NB4 (cell line): Measurements from ENCODE around the gene RNU7-1.

Source experiments
- MAX ChIP-seq: IDR thresholded peaks from 2 replicates; pipeline ENCODE4 v1.6.1; 2011; ENCODE audit warnings: low read depth, low read length
- MYC ChIP-seq: IDR thresholded peaks from 2 replicates; pipeline ENCODE4 v1.6.1; 2011; ENCODE audit warnings: low read depth, low read length
- POLR2A ChIP-seq: IDR thresholded peaks from 2 replicates; pipeline ENCODE4 v1.6.1; 2011; ENCODE audit warnings: mild to moderate bottlenecking; ENCODE audit not compliant: insufficient read length; ENCODE audit errors: extremely low read depth
- TF ChIP-seq, protein P1 (sequence below): IDR thresholded peaks from one replicate; pipeline ENCODE4 v1.5.1; 2012; ENCODE audit warnings: low read depth, low read length

DNA sequence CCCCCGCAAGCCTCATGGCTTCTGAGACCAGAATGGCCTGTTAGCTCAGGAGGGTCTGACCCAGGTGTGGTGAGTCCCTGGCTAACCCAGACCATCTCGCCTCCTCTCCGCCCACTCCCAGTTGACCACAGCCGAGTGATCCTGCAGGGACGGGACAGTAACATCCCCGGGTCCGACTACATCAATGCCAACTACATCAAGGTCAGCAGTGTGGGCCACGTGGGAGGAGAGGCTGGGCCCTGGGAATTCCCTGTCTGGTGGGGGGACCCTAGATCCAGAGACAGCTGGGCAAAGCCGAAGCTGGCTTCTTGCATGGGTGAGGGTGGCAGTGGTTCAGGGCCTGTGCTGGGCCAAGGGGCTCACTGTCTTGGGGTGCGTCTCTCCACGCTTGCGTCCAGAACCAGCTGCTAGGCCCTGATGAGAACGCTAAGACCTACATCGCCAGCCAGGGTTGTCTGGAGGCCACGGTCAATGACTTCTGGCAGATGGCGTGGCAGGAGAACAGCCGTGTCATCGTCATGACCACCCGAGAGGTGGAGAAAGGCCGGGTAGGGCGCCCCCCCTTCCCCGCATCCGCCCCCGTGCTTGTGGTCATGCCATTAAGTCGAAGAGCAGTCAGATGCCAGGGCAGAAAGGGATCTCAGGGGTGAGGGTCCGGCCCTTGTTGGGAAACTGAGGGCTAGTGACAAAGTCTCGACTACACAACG is 12.6 kb downstream of the RNU7-1 start:
- TF ChIP-seq, protein P1, sequence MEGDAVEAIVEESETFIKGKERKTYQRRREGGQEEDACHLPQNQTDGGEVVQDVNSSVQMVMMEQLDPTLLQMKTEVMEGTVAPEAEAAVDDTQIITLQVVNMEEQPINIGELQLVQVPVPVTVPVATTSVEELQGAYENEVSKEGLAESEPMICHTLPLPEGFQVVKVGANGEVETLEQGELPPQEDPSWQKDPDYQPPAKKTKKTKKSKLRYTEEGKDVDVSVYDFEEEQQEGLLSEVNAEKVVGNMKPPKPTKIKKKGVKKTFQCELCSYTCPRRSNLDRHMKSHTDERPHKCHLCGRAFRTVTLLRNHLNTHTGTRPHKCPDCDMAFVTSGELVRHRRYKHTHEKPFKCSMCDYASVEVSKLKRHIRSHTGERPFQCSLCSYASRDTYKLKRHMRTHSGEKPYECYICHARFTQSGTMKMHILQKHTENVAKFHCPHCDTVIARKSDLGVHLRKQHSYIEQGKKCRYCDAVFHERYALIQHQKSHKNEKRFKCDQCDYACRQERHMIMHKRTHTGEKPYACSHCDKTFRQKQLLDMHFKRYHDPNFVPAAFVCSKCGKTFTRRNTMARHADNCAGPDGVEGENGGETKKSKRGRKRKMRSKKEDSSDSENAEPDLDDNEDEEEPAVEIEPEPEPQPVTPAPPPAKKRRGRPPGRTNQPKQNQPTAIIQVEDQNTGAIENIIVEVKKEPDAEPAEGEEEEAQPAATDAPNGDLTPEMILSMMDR, result no peak
- TF ChIP-seq MYC (no peak), POLR2A (no peak), MAX (no peak)
